Kidney (tissue), 14 donors: ENCODE results near the gene HIVEP3. TPM values are rescaled to one million over a fixed set of nuclear protein-coding genes. Genes with fewer than 3 reads are reported as not detected.

Experiments used
- DNase-seq, 5 donors: peaks; one replicate each; pipeline ENCODE4 v3.0.0-alpha.2; 2013 to 2020
- FAIRE-seq: peaks from 2 replicates; lab custom pipeline; 2012; peaks lifted over from hg19 to GRCh38; lab: Jason Lieb, UNC
- H3K27ac ChIP-seq, 2 donors: one replicate each; pipeline ENCODE4 v1.7.0; 2013; ENCODE audit warnings: low read depth in 2 of 2, low read length in 2 of 2, inconsistent platforms in 1 of 2
- H3K27me3 ChIP-seq: one replicate; pipeline ENCODE4 v1.7.1; 2013; ENCODE audit warnings: low read length, inconsistent platforms; ENCODE audit not compliant: control insufficient read depth, insufficient read depth
- H3K36me3 ChIP-seq, 3 donors: one replicate each; pipeline versions ENCODE4 v1.7.0 to v1.7.1; 2013; ENCODE audit warnings: low read length in 3 of 3, control low read depth in 1 of 3, inconsistent platforms in 1 of 3; ENCODE audit not compliant: insufficient read depth in 3 of 3, control insufficient read depth in 2 of 3
- H3K4me1 ChIP-seq, 3 donors: one replicate each; pipeline versions ENCODE4 v1.7.0 to v1.7.1; 2013; ENCODE audit warnings: low read length in 3 of 3, inconsistent platforms in 1 of 3, low read depth in 1 of 3; ENCODE audit not compliant: control insufficient read depth in 2 of 3, insufficient read depth in 2 of 3
- H3K4me3 ChIP-seq, 3 donors: one replicate each; pipeline versions ENCODE4 v1.7.0 to v1.8.1; 2013; ENCODE audit warnings: low read length in 3 of 3, control low read depth in 1 of 3, inconsistent platforms in 1 of 3
- H3K9ac ChIP-seq, 3 donors: one replicate each; pipeline versions ENCODE4 v1.7.0 to v1.7.1; 2013; ENCODE audit warnings: low read length in 3 of 3, control low read depth in 1 of 3, inconsistent platforms in 1 of 3
- H3K9me3 ChIP-seq, 3 donors: one replicate each; pipeline versions ENCODE4 v1.7.0 to v1.7.1; 2013; ENCODE audit warnings: low read length in 3 of 3, control low read depth in 1 of 3, inconsistent platforms in 1 of 3; ENCODE audit not compliant: control insufficient read depth in 2 of 3, insufficient read depth in 1 of 3
- CTCF ChIP-seq: IDR thresholded peaks from 3 replicates; pipeline ENCODE4 v1.5.1; 2012; ENCODE audit warnings: mild to moderate bottlenecking, moderate library complexity, borderline replicate concordance; ENCODE audit not compliant: insufficient read depth; ENCODE audit errors: extremely low read depth
- intact Hi-C: fragments of 100-400 bp; cut with DNase I; formaldehyde crosslinking; loops from one replicate; pipeline ENCODE4 v1.11.1; 2022
- polyA plus RNA-seq: library from polyadenylated mRNA; stranded (reverse); fragments of 350-450 nt; fragmentation: Illumina TruSeq; extraction: RNeasy Lipid Tissue Mini Kit (QIAGEN cat#74804); gene quantifications from one replicate; pipeline ENCODE4 v1.2.3, GENCODE V29; 2014; ENCODE audit warnings: low read depth, low replicate concordance; ENCODE audit not compliant: insufficient read depth
- total RNA-seq: library from RNA; stranded (reverse); fragmentation: NEBNext Ultra II Directional; extraction: Animal tissue kit (Norgen Biotek cat#: 25700); gene quantifications from one replicate; pipeline ENCODE4 v1.2.1, GENCODE V29; 2021
- donor health status: control.
- donor health status: control.
- donor health status: control.
- donor health status: control.
- donor health status: control.
- donor health status: DM: yes; HTN: yes; CAD: no.
- donor health status: Normal renal cell carcinoma (clear cell type).

HIVEP3 gene
- total and polyA plus RNA-seq, 2 donors from 2014 or later, result 3.5 to 11.0 TPM

DNA sequence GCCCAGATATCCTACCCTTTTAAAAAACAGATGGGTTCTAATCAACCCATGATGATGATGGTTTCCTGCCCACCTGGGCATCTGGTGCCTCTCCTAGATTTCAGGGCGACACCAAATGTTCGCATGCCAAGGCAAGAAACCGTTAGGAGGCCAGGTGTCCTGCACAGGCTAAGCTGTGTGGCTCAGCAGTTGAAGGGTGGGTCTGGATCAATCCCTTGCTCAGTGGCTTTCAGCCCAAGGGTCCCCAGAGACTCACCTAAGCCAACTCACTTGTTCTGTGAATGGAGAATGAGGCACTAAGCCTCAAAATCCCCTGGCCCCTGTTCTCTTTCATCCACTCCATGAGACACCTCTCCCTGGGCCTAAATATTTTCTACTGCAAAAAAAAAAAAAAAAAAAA lies 265.1 kb downstream of the HIVEP3 start:
- intact Hi-C loops, result no loop called here

GRCh38 chr1:41652384-41653265 lies 266.1 kb downstream of the HIVEP3 start:
- TF ChIP-seq CTCF, result no peak
- Histone ChIP-seq H3K4me3 (no peak overlapping the region), H3K4me1 (peaks cover 0 to 3% (median 0%) of the 10 kb centered on the region in 3 donors), H3K36me3 (no peaks in the 10 kb centered on the region), H3K27ac (no peak overlapping the region), H3K27me3 (no peaks in the 10 kb centered on the region), H3K9me3 (no peaks in the 10 kb centered on the region), H3K9ac (no peak overlapping the region)
- intact Hi-C loops, result no loop called here
- FAIRE-seq (no peak), DNase-seq (no peak)

More for the DNA sequence above, 265.1 kb downstream of the HIVEP3 start:
- Histone ChIP-seq H3K4me1 (peaks cover 0 to 3% (median 0%) of the 10 kb centered on the region in 3 donors), H3K27ac (no peak overlapping the region), H3K27me3 (no peaks in the 10 kb centered on the region), H3K36me3 (no peaks in the 10 kb centered on the region), H3K9me3 (no peaks in the 10 kb centered on the region), H3K4me3 (no peak overlapping the region), H3K9ac (no peak overlapping the region)
- FAIRE-seq, result no peak
- no peak for TF ChIP-seq CTCF
- DNase-seq, result no peak

DNA sequence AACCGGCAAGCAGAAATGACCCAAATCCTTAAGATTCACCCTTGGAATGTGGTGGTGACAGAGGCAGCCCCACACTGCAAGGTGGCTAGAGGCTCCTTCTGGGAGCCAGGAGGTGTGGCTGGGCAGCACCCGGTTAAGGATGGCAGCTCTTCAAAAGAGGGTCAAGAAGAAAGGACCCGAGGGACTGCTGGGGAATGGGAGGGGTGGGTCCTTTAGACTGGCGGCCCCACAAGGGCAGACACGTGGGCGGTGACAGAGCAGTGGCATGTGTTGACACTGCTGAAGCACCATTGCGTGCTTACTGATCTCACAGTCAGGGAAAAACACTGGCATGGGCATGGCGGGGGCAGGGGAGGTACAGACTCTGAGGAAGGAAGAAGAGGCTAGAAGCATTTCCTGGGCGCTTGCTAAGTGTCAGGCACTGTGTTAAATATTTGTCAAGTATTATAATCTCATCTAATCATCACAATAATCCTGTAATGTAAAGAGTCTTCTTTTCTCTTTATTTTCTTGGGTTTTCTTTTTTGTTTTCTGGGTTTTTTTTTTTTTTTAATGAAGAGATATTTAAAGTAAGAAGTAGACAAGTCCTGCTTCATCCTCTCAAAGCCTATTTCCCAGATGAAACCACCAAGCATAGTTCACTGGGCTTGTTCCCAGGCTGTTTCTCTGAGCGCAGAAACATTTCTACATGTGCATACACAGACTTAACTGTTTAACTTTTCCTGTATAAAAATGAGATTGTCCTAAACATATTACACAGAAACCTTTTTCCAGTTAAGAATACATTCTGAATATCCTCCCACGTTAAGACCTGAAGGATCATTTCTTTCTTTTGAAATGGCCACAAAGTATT lies 268.5 kb downstream of the HIVEP3 start:
- peaks cover 0 to 3% (median 0%) of the 10 kb centered on the region in 3 donors for H3K4me1 ChIP-seq
- no peaks in the 10 kb centered on the region for H3K36me3 ChIP-seq
- FAIRE-seq (no peak), DNase-seq (no peak)
- no peak overlapping the region for H3K4me3 ChIP-seq
- intact Hi-C loops, result no loop called here
- H3K27ac ChIP-seq, result no peak overlapping the region
- no peak for TF ChIP-seq CTCF
- no peaks in the 10 kb centered on the region for H3K27me3 ChIP-seq
- H3K9ac ChIP-seq, result no peak overlapping the region
- H3K9me3 ChIP-seq, result no peaks in the 10 kb centered on the region
